ENCODE data around the gene PDE4D.
A peak's percentile ranks its signal among the peaks of the same experiment; 100 is the strongest.

PDE4D gene

DNA sequence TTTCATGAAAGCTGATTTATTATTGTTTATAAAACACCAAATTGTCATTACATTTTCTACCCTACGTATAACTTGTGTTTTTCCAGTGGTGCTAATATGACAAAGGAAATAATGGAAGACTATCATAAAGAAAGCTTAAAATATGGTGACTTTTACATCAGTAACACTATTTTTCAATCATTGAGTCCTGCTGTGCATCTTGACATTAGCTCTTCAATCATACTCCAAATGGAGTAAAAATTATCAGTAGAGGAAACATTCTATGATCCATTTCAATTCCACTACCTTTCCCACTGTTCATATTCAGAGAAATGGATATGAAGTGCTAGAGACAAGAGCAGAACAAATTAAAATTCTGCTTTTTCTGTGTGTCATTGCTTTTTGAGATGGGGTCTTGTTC lies 774.0 kb downstream of the PDE4D start:
- no peak for TF ChIP-seq ZFX (IDR thresholded peaks at IDR 0.05; ENCODE audit: borderline replicate concordance)
- TF ChIP-seq, protein P1, sequence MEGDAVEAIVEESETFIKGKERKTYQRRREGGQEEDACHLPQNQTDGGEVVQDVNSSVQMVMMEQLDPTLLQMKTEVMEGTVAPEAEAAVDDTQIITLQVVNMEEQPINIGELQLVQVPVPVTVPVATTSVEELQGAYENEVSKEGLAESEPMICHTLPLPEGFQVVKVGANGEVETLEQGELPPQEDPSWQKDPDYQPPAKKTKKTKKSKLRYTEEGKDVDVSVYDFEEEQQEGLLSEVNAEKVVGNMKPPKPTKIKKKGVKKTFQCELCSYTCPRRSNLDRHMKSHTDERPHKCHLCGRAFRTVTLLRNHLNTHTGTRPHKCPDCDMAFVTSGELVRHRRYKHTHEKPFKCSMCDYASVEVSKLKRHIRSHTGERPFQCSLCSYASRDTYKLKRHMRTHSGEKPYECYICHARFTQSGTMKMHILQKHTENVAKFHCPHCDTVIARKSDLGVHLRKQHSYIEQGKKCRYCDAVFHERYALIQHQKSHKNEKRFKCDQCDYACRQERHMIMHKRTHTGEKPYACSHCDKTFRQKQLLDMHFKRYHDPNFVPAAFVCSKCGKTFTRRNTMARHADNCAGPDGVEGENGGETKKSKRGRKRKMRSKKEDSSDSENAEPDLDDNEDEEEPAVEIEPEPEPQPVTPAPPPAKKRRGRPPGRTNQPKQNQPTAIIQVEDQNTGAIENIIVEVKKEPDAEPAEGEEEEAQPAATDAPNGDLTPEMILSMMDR (IDR thresholded peaks at IDR 0.05) = no peak
- no peak overlapping the region for H3K27ac ChIP-seq

DNA sequence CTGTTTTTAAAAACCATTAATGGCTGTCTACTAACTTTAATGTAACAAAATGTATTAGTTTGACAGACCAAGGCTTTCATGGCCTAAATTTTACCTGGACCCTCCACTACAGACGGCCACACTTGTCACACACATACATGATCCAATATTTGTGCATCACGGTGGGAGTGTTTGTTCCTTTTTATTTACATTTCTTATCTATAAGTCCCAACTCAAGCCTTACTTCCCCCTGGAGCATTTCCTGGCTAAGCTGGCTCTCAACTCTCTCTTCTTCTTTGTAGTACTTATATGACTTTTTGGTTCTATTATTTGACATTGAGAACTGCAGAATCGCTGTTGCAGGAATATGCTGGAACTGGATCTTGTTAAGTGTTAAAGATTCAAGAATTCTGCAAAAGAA lies 776.2 kb downstream of the PDE4D start:
- H3K27ac ChIP-seq = peak overlapping the region; percentile 22; the same call in 1 of the 2 replicates
- no peak for TF ChIP-seq ZFX (IDR thresholded peaks at IDR 0.05; ENCODE audit: borderline replicate concordance)
- TF ChIP-seq, protein P1 (IDR thresholded peaks at IDR 0.05) = no peak

DNA sequence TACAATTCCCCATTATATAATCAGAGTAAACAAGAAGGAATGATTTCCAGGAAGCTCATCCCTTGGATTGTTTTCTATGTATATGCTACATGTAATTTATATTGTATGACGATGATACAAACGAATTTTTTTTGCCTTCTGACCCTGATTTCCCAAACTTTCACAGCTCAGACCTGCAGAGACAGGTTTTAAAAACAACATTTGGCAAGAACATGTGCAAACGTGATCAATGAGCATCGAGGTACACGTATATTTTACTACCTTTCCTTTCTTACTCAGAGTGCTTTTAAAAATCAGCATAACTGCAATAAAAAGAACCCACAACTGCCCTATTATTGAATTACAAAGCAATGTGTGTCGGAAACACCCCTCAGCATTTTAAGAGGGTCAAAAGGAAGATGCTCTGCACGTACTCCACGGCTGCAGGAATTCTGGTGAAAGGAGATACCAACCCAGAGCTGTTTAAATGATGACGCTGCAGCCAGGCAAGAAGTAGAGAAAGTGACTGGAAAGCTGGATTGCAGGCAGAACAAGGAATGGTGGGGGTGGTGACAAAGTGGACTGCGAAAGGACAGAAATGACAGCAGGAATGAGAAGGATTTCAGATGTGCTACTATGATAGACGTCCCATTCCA lies 777.2 kb downstream of the PDE4D start:
- no peak for TF ChIP-seq ZFX (IDR thresholded peaks at IDR 0.05; ENCODE audit: borderline replicate concordance)
- TF ChIP-seq, protein P1 (IDR thresholded peaks at IDR 0.05) = no peak
- no peak overlapping the region for H3K27ac ChIP-seq

DNA sequence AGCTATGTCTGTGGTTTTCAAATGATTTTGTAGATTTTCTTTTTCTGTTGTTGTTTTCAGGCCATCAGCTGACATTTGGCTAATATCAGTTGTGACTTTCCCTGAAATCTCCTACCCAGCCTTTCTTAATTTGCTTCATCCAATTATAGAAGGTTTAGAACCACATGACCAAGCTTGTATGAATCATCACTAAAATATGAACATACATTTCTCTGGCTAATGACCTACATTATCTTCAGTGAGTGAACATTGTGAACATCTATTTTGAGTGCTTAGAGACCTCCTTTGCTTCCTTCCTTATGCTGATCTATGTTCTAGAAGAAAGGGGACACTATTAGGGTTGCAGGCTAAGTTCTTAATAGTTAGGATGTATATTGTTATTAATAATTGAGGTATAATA lies 778.2 kb downstream of the PDE4D start:
- TF ChIP-seq, protein P1 (IDR thresholded peaks at IDR 0.05) = no peak
- no peak for TF ChIP-seq ZFX (IDR thresholded peaks at IDR 0.05; ENCODE audit: borderline replicate concordance)
- no peak overlapping the region for H3K27ac ChIP-seq

DNA sequence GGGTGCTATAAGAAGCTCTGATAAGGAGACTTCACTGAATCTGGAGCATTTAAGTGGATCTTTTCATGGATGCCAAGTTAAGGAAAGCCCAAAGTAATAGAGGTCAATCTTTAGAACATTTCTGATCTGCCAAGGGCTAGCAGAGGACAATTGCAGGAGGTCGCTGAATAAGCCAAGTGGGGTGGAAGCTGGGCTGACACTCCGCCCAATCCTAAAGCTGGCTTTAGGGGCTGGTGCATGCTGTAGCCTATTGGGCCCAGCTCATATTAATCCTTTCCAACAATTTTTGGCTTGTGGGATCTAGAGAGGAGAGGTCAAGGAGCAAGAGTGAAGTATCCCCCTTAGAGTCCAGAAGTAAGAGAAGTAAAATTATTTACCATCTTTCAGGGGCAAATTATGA lies 784.1 kb downstream of the PDE4D start:
- TF ChIP-seq, protein P1 (IDR thresholded peaks at IDR 0.05) = no peak
- no peak for TF ChIP-seq ZFX (IDR thresholded peaks at IDR 0.05; ENCODE audit: borderline replicate concordance)
- H3K27ac ChIP-seq = no peak overlapping the region

DNA sequence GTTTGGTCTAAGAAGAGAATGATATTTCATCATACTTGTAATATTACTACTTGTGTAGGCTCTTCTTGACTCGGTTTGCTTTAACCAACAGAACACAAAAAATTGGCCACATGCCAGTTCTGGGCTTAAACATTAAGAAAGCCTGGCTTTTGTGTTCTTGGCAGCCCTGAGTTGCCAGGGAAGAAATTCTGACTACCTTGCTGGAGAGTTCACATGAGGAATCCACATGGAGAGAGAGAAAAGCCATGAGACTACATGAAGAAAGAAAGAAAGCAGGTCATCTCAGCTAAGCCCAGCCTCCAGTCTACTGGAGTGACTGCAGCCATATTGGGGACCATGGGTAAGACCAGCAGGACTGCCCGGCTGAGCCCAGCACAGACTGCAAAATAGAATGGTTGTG lies 785.8 kb downstream of the PDE4D start:
- no peak overlapping the region for H3K27ac ChIP-seq

More for the DNA sequence above, 785.8 kb downstream of the PDE4D start:
- no peak for TF ChIP-seq ZFX (IDR thresholded peaks at IDR 0.05; ENCODE audit: borderline replicate concordance)
- TF ChIP-seq, protein P1 (IDR thresholded peaks at IDR 0.05) = no peak

Data from 22Rv1 (cell line).